B cell (primary cell): ENCODE results near the gene SMNDC1. TPM values are rescaled to one million over a fixed set of nuclear protein-coding genes. Genes with fewer than 3 reads are reported as not detected.

Source experiments
- ATAC-seq: fragments of 200-7000 bp; cut with Tn5 transposase; one replicate; pipeline ENCODE4 v1.10.0; 2021; ENCODE audit warnings: low read depth, mild to moderate bottlenecking, moderate number of reproducible peaks, moderate library complexity
- CTCF ChIA-PET: fragments of 350-600 bp; sonication (Branson Sonifier 250); formaldehyde crosslinking; loops from one replicate; lab custom pipeline; 2021; ENCODE audit warnings: antibody characterized with exemption, inconsistent platforms; lab: Charles Lee
- POLR2A ChIA-PET: fragments of 350-600 bp; sonication (Branson Sonifier 250); formaldehyde crosslinking; loops from one replicate; lab custom pipeline; 2021; ENCODE audit warnings: antibody characterized with exemption; lab: Charles Lee
- DNase-seq: peaks from one replicate; pipeline ENCODE4 v3.0.0; 2013
- H2AFZ ChIP-seq: 2 replicates; pipeline ENCODE4 v1.6.1; 2012; ENCODE audit warnings: mild to moderate bottlenecking, low read depth, low read length; ENCODE audit not compliant: insufficient read depth, poor library complexity, severe bottlenecking
- H3K27ac ChIP-seq, 2 donors: 1 replicate in 1 of 2; 2 replicates in 1 of 2; pipeline ENCODE4 v1.5.1; 2012 to 2013; ENCODE audit warnings: low read length in 2 of 2, mild to moderate bottlenecking in 2 of 2, moderate library complexity in 1 of 2
- H3K27me3 ChIP-seq, 4 experiments: fragments of 200-600 bp in 1 of 4; sonication (generic) in 1 of 4; replicated peaks in 1 of 4; 1 replicate in 2 of 4; 2 replicates in 2 of 4; pipeline versions ENCODE4 v1.6.1 to v1.7.0; 2013 to 2016; ENCODE audit warnings: low read length in 3 of 4, mild to moderate bottlenecking in 2 of 4, mixed read lengths in 1 of 4, moderate library complexity in 1 of 4; ENCODE audit not compliant: insufficient read depth in 4 of 4, control insufficient read depth in 3 of 4; ENCODE audit errors: control extremely low read depth in 1 of 4
- H3K36me3 ChIP-seq, 2 experiments: replicated peaks in 1 of 2; 1 replicate in 1 of 2; 2 replicates in 1 of 2; pipeline versions ENCODE4 v1.6.1 to v1.7.1; 2013; ENCODE audit warnings: low read length in 1 of 2; ENCODE audit not compliant: insufficient read depth in 2 of 2, control insufficient read depth in 1 of 2; ENCODE audit errors: control extremely low read depth in 1 of 2, extremely low read depth in 1 of 2
- H3K4me1 ChIP-seq, 2 donors: fragments of 200-600 bp in 1 of 2; sonication (generic) in 1 of 2; 1 replicate in 1 of 2; 2 replicates in 1 of 2; pipeline versions ENCODE4 v1.5.1 to v1.6.1; 2013 to 2017; ENCODE audit warnings: low read length in 2 of 2; ENCODE audit not compliant: control insufficient read depth in 2 of 2, insufficient read depth in 2 of 2
- H3K4me2 ChIP-seq: replicated peaks from 2 replicates; pipeline ENCODE3; 2012; ENCODE audit warnings: mild to moderate bottlenecking, low read depth, low read length; ENCODE audit not compliant: poor library complexity, severe bottlenecking
- H3K4me3 ChIP-seq, 5 experiments: fragments of 200-600 bp in 1 of 5; sonication (generic) in 1 of 5; 1 replicate in 3 of 5; 2 replicates in 2 of 5; pipeline versions ENCODE4 v1.5.1 to v1.7.0; 2011 to 2016; ENCODE audit warnings: low read length in 4 of 5, mild to moderate bottlenecking in 4 of 5, low read depth in 2 of 5, control low read depth in 1 of 5, moderate library complexity in 1 of 5; ENCODE audit not compliant: insufficient read depth in 1 of 5; ENCODE audit errors: control extremely low read depth in 1 of 5, extremely low read depth in 1 of 5
- H3K79me2 ChIP-seq: fragments of 200-600 bp; sonication (generic); one replicate; pipeline ENCODE4 v1.6.0; 2016; ENCODE audit warnings: low read length; ENCODE audit not compliant: control insufficient read depth, insufficient read depth
- H3K9ac ChIP-seq: fragments of 200-600 bp; sonication (generic); 2 replicates; pipeline ENCODE4 v1.6.1; 2017; ENCODE audit warnings: mild to moderate bottlenecking, low read length, moderate library complexity
- H3K9me3 ChIP-seq, 3 donors: one replicate each; pipeline versions ENCODE4 v1.6.1 to v1.7.1; 2013; ENCODE audit warnings: low read length in 2 of 3; ENCODE audit not compliant: control insufficient read depth in 2 of 3, insufficient read depth in 1 of 3; ENCODE audit errors: control extremely low read depth in 1 of 3
- H4K20me1 ChIP-seq: 2 replicates; pipeline ENCODE4 v1.6.0; 2012; ENCODE audit warnings: mild to moderate bottlenecking, low read length; ENCODE audit not compliant: insufficient read depth, control insufficient read depth, poor library complexity, severe bottlenecking
- H3K27ac Mint-ChIP-seq: one replicate; pipeline ENCODE4 v1.8.0; 2021; ENCODE audit warnings: mixed read lengths
- H3K27me3 Mint-ChIP-seq: one replicate; pipeline ENCODE4 v1.8.0; 2021; ENCODE audit warnings: mixed read lengths
- H3K4me1 Mint-ChIP-seq: one replicate; pipeline ENCODE4 v1.8.0; 2021; ENCODE audit warnings: mixed read lengths
- H3K4me3 Mint-ChIP-seq: one replicate; pipeline ENCODE4 v1.8.0; 2021; ENCODE audit warnings: mixed read lengths
- H3K9me3 Mint-ChIP-seq: one replicate; pipeline ENCODE4 v1.8.0; 2022; ENCODE audit warnings: mixed read lengths; ENCODE audit not compliant: insufficient read depth
- CTCF ChIP-seq: fragments of 200-600 bp; IDR thresholded peaks from one replicate; pipeline ENCODE4 v1.8.0; 2022; ENCODE audit warnings: antibody characterized with exemption, mild to moderate bottlenecking
- EZH2 ChIP-seq: IDR thresholded peaks from 2 replicates; pipeline ENCODE4 v1.6.1; 2012; ENCODE audit warnings: borderline replicate concordance, low read depth, mild to moderate bottlenecking, moderate library complexity, low read length; ENCODE audit not compliant: insufficient read depth, poor library complexity, severe bottlenecking
- WGBS: methylation state at CpG from one replicate; pipeline ENCODE4 v1.1.5; 2013; ENCODE audit warnings: missing lambda C conversion rate; ENCODE audit not compliant: insufficient coverage; 5-methylcytosine and 5-hydroxymethylcytosine counted together
- intact Hi-C: fragments of 100-400 bp; cut with micrococcal nuclease; formaldehyde crosslinking; loops from one replicate; pipeline ENCODE4 v1.10.0; 2022
- polyA plus RNA-seq: library from polyadenylated mRNA; depleted of rRNA; stranded (reverse); fragments of >200 nt; gene quantifications from 2 replicates; pipeline ENCODE4 v1.2.3, GENCODE V29; 2012
- total RNA-seq, 2 donors: library from RNA; stranded (reverse); fragments of 120-200 nt in 1 of 2; gene quantifications; 1 replicate in 1 of 2; 2 replicates in 1 of 2; pipeline versions ENCODE4 v1.2.3 to v1.2.4, GENCODE V29; 2013 to 2022

SMNDC1 gene
- total and polyA plus RNA-seq, 2 donors (not counting 1 experiment from before 2014, with no cell fraction given): 12.1 to 36.0 TPM

- TF ChIP-seq CTCF (no peak), EZH2 (no peak)
- no peak for ATAC-seq
- peaks cover 28% of the 10 kb centered on the region for H3K4me1 Mint-ChIP-seq
- H3K27me3 Mint-ChIP-seq: no peaks in the 10 kb centered on the region
- Histone ChIP-seq H3K27ac (no peak overlapping the region), H2AFZ (no peak overlapping the region), H3K4me1 (peaks cover 0 to 20% of the 10 kb centered on the region in 2 donors), H3K9me3 (no peaks in the 10 kb centered on the region), H3K27me3 (no peaks in the 10 kb centered on the region), H3K4me3 (no peak overlapping the region), H3K79me2 (no peaks in the 10 kb centered on the region), H3K9ac (no peak overlapping the region), H4K20me1 (peaks cover 8% of the 10 kb centered on the region), H3K36me3 (no peaks in the 10 kb centered on the region), H3K4me2 (peak overlapping the region; percentile 7)
- peak; percentile 19 for DNase-seq
- peak overlapping the region; percentile 64 for H3K27ac Mint-ChIP-seq
- ChIA-PET POLR2A (no interaction called here), CTCF (interaction anchor here (0.8 to 2.7 kb wide), 3 partner anchors 11 to 331 kb away, joined by 3 to 8 read pairs (median 6); no protein-coding TSS in a partner anchor)
- intact Hi-C loops: loop anchor here (5.0 kb wide), 1 partner anchor 36 kb away; no protein-coding TSS in a partner anchor
- no peak overlapping the region for H3K4me3 Mint-ChIP-seq
- H3K9me3 Mint-ChIP-seq: no peaks in the 10 kb centered on the region
Observed at GRCh38 chr10:110268442-110268841, 36.3 kb downstream of the SMNDC1 start.

DNA sequence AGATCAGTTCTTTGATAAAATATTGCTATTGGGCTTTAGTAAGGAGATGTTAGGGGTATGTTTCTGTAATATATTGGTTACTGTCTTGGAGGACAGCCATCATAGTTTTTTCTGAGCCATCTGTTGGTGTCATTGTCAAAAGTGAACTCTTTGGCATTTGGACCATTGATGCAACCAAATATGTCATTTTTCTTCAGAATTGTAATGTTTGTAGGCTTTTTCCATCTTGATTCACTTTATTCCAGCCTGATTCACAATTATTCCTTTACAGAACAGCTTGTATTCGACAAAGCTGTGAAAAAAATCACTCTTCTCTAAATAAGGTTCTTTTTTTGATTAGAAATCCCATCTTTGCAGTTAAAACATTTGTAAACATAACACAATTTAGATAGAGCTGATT, 37.4 kb downstream of the SMNDC1 start:
- no peaks in the 10 kb centered on the region for H3K9me3 Mint-ChIP-seq
- peaks cover 24% of the 10 kb centered on the region for H3K4me1 Mint-ChIP-seq
- peaks cover 8% of the 10 kb centered on the region for H4K20me1 ChIP-seq
- no peak overlapping the region for H3K27ac ChIP-seq
- ATAC-seq (no peak), DNase-seq (no peak)
- H2AFZ ChIP-seq: no peak overlapping the region
- H3K27me3 Mint-ChIP-seq: no peaks in the 10 kb centered on the region
- TF ChIP-seq EZH2: no peak
- no peak for TF ChIP-seq CTCF
- no peak overlapping the region for H3K27ac Mint-ChIP-seq
- H3K79me2 ChIP-seq: no peaks in the 10 kb centered on the region
- POLR2A ChIA-PET: no interaction called here
- intact Hi-C loops: loop anchor here (5.0 kb wide), 1 partner anchor 35 kb away; no protein-coding TSS in a partner anchor
- H3K9ac ChIP-seq: no peak overlapping the region
- H3K9me3 ChIP-seq: no peaks in the 10 kb centered on the region
- H3K27me3 ChIP-seq: no peaks in the 10 kb centered on the region
- CTCF ChIA-PET: interaction anchor here (0.7 to 2.7 kb wide), 3 partner anchors 12 to 129 kb away, joined by 3 to 8 read pairs (median 6); no protein-coding TSS in a partner anchor
- WGBS: no CpG with 5 or more reads among the region's 1 CpG
- H3K4me2 ChIP-seq: no peak overlapping the region
- no peaks in the 10 kb centered on the region for H3K36me3 ChIP-seq
- no peak overlapping the region for H3K4me3 ChIP-seq
- H3K4me1 ChIP-seq: peaks cover 0 to 18% of the 10 kb centered on the region in 2 donors
- H3K4me3 Mint-ChIP-seq: no peak overlapping the region
